Measurements from ENCODE around the gene GPR157.

GPR157 gene

DNA sequence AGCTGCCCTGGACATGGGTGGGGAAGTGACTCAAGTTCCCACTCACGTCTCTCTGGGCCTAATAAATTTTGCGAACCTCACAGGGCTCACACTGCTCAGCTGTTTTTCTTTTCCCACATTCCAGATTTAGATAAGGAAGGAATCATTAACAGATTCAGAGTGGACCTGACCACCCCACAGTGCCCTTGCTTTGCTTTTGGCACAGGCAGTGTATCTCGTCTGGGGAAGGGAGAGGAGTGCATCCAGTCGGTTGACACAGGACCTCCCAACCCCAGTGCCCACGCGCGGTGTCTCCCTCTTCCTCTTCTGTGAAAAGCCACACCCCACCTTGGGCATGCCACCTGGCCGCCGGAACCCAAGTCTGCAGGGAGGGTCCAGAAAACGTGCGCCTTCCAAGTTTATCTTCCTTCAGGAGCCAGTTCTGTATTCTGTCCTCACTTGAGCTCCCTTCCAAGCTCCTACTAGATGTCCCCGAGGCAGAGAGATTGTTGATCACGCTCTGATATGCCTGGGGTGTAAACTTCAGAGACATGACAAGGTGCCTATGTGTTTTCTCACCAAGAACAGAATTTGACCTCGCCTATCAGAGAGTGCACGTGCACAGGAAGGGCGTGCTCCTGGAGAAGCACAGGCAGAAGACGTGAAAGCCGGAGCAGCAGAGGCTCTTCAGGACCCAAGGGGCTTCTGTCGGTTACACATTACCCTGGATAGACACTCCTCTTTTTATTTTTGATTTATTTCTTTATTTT is 50.0 kb downstream of the GPR157 start:
- H3K4me3 ChIP-seq (ENCODE audit: insufficient read depth, low read depth, low read length, poor library complexity, severe bottlenecking): no peak overlapping the region
- DNase-seq: no peak
- H3K27ac ChIP-seq (ENCODE audit: insufficient read depth, low read length, poor library complexity, severe bottlenecking): no peak overlapping the region
- no peaks in the 10 kb centered on the region for H3K36me3 ChIP-seq (ENCODE audit: control insufficient read depth, insufficient read depth, low read length)
- peaks cover 2% of the 10 kb centered on the region for H3K27me3 ChIP-seq (replicated peaks; ENCODE audit: control insufficient read depth, insufficient read depth, low read length, poor library complexity, severe bottlenecking)
- peaks cover 7% of the 10 kb centered on the region for H3K4me1 ChIP-seq (ENCODE audit: control insufficient read depth, insufficient read depth, low read length, poor library complexity, severe bottlenecking)
- no peaks in the 10 kb centered on the region for H3K9me3 ChIP-seq (ENCODE audit: control insufficient read depth, low read length)

GRCh38 chr1:9078015-9078751 is 50.7 kb downstream of the GPR157 start:
- no peak for DNase-seq
- H3K9me3 ChIP-seq (ENCODE audit: control insufficient read depth, low read length): no peaks in the 10 kb centered on the region
- H3K27ac ChIP-seq (ENCODE audit: insufficient read depth, low read length, poor library complexity, severe bottlenecking): no peak overlapping the region
- H3K4me3 ChIP-seq (ENCODE audit: insufficient read depth, low read depth, low read length, poor library complexity, severe bottlenecking): no peak overlapping the region
- peaks cover 7% of the 10 kb centered on the region for H3K4me1 ChIP-seq (ENCODE audit: control insufficient read depth, insufficient read depth, low read length, poor library complexity, severe bottlenecking)
- H3K36me3 ChIP-seq (ENCODE audit: control insufficient read depth, insufficient read depth, low read length): no peaks in the 10 kb centered on the region
- H3K27me3 ChIP-seq (replicated peaks; ENCODE audit: control insufficient read depth, insufficient read depth, low read length, poor library complexity, severe bottlenecking): peaks cover 2% of the 10 kb centered on the region

GRCh38 chr1:9075022-9075421 is 53.9 kb downstream of the GPR157 start:
- no peak for DNase-seq
- Histone ChIP-seq H3K9me3 (ENCODE audit: control insufficient read depth, low read length) (no peaks in the 10 kb centered on the region), H3K36me3 (ENCODE audit: control insufficient read depth, insufficient read depth, low read length) (no peaks in the 10 kb centered on the region), H3K4me1 (ENCODE audit: control insufficient read depth, insufficient read depth, low read length, poor library complexity, severe bottlenecking) (peaks cover 7% of the 10 kb centered on the region), H3K27ac (ENCODE audit: insufficient read depth, low read length, poor library complexity, severe bottlenecking) (no peak overlapping the region), H3K4me3 (ENCODE audit: insufficient read depth, low read depth, low read length, poor library complexity, severe bottlenecking) (no peak overlapping the region), H3K27me3 (replicated peaks; ENCODE audit: control insufficient read depth, insufficient read depth, low read length, poor library complexity, severe bottlenecking) (peaks cover 2% of the 10 kb centered on the region)

DNA sequence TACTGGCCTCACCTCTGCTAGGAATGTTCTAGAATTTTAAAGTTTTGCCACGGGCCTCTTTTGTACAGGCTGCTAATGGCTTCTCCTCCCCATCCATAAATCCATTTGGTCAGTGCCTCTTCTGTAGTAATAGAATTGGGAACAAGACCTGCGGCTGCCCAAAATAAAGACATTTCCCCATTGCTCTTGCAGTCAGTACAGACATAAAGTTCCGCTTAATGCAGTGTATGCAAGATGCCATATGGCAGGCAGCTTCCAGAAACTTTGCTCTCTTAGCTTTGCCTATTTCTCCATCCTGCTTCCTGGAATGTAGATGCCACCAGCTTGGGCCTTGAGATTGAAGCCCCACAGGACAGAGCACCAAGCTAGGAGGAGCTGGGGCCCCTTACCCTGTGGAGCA is 55.8 kb downstream of the GPR157 start:
- peaks cover 2% of the 10 kb centered on the region for H3K4me1 ChIP-seq (ENCODE audit: control insufficient read depth, insufficient read depth, low read length, poor library complexity, severe bottlenecking)
- H3K27ac ChIP-seq (ENCODE audit: insufficient read depth, low read length, poor library complexity, severe bottlenecking): no peak overlapping the region
- no peaks in the 10 kb centered on the region for H3K27me3 ChIP-seq (replicated peaks; ENCODE audit: control insufficient read depth, insufficient read depth, low read length, poor library complexity, severe bottlenecking)
- no peaks in the 10 kb centered on the region for H3K36me3 ChIP-seq (ENCODE audit: control insufficient read depth, insufficient read depth, low read length)
- no peak for DNase-seq
- H3K4me3 ChIP-seq (ENCODE audit: insufficient read depth, low read depth, low read length, poor library complexity, severe bottlenecking): no peak overlapping the region
- no peaks in the 10 kb centered on the region for H3K9me3 ChIP-seq (ENCODE audit: control insufficient read depth, low read length)

- H3K4me3 ChIP-seq (ENCODE audit: insufficient read depth, low read depth, low read length, poor library complexity, severe bottlenecking): no peak overlapping the region
- H3K4me1 ChIP-seq (ENCODE audit: control insufficient read depth, insufficient read depth, low read length, poor library complexity, severe bottlenecking): no peaks in the 10 kb centered on the region
- H3K27ac ChIP-seq (ENCODE audit: insufficient read depth, low read length, poor library complexity, severe bottlenecking): no peak overlapping the region
Measured at GRCh38 chr1:9071554-9072235, 57.2 kb downstream of the GPR157 start.

DNA sequence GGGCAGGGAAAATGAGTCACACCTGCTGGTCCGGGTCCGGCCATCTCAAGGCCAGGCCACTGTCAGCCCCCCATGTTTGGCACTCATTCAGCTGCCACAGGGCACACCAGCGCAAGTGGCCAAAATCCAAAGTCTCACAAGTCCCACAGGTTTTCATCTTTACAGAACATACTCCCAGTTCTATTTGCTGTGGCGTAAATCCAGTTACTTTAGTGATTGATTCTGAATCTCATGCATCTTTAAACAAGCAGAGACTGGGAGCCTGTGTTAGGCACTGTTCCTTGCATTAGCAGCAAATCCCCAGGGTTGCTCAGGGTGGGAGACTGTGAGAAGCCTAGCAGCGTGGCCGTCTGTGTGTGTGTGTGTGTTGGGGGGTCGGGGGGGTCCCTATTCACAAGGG is 58.4 kb downstream of the GPR157 start:
- H3K9me3 ChIP-seq (ENCODE audit: control insufficient read depth, low read length): no peaks in the 10 kb centered on the region
- H3K4me3 ChIP-seq (ENCODE audit: insufficient read depth, low read depth, low read length, poor library complexity, severe bottlenecking): no peak overlapping the region
- no peaks in the 10 kb centered on the region for H3K4me1 ChIP-seq (ENCODE audit: control insufficient read depth, insufficient read depth, low read length, poor library complexity, severe bottlenecking)
- no peak overlapping the region for H3K27ac ChIP-seq (ENCODE audit: insufficient read depth, low read length, poor library complexity, severe bottlenecking)
- no peaks in the 10 kb centered on the region for H3K27me3 ChIP-seq (replicated peaks; ENCODE audit: control insufficient read depth, insufficient read depth, low read length, poor library complexity, severe bottlenecking)
- no peak for DNase-seq
- H3K36me3 ChIP-seq (ENCODE audit: control insufficient read depth, insufficient read depth, low read length): no peaks in the 10 kb centered on the region

More at GRCh38 chr1:9071554-9072235, 57.2 kb downstream of the GPR157 start:
- Histone ChIP-seq H3K9me3 (ENCODE audit: control insufficient read depth, low read length) (no peaks in the 10 kb centered on the region), H3K27me3 (replicated peaks; ENCODE audit: control insufficient read depth, insufficient read depth, low read length, poor library complexity, severe bottlenecking) (no peaks in the 10 kb centered on the region), H3K36me3 (ENCODE audit: control insufficient read depth, insufficient read depth, low read length) (no peaks in the 10 kb centered on the region)
- DNase-seq: no peak

DNA sequence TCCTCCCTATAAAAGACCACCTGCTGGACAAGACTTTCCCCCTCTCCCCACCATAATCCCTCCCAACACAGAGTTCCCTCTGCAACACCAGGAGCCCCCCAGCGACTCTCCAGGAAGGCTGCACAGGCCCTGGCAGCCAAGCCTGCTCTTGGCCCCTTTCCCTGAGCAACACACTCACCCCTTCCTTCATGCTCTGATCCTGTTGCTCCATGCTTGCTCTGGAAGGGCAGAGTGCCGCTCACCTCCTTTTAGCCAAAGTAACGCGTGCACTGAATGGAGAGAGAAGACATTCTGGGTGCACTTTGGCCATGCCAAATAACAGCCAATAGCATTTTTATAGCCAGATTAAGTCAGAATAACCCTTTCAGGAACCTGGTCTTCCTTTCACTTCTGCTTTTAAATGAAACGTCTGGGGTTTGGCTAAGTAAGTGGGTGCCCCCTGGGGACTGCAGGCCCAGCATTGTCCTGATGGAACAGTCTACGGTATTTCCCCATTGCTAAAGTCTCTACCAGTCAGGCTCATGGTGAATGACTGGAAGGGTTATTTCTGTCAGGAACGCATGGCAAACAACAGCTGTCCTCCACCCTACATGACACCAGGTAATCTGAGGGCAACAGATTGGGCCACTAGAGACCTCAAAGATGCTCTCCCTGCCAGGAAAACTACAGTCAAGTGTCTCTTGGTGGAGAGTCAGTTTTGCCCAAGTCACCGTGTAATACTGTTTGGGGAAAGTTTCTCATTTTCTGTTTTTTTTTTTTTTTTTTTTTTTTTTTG is 59.4 kb downstream of the GPR157 start, which contains the start of gene SLC2A5:
TSS of gene SLC2A5 (minus strand) at position 310 of the 775 bp plus-strand sequence. CDS start at position 211, 99 bp downstream.
- no peak within 1 kb of the TSS for H3K27ac ChIP-seq (ENCODE audit: insufficient read depth, low read length, poor library complexity, severe bottlenecking)
- no peak within 1 kb of the TSS for H3K4me3 ChIP-seq (ENCODE audit: insufficient read depth, low read depth, low read length, poor library complexity, severe bottlenecking)

GRCh38 chr1:9068981-9069325 is 59.9 kb downstream of the GPR157 start:
- no peak for DNase-seq
- Histone ChIP-seq H3K27ac (ENCODE audit: insufficient read depth, low read length, poor library complexity, severe bottlenecking) (no peak overlapping the region), H3K27me3 (replicated peaks; ENCODE audit: control insufficient read depth, insufficient read depth, low read length, poor library complexity, severe bottlenecking) (no peaks in the 10 kb centered on the region), H3K4me3 (ENCODE audit: insufficient read depth, low read depth, low read length, poor library complexity, severe bottlenecking) (no peak overlapping the region), H3K36me3 (ENCODE audit: control insufficient read depth, insufficient read depth, low read length) (no peaks in the 10 kb centered on the region), H3K9me3 (ENCODE audit: control insufficient read depth, low read length) (no peaks in the 10 kb centered on the region), H3K4me1 (ENCODE audit: control insufficient read depth, insufficient read depth, low read length, poor library complexity, severe bottlenecking) (no peaks in the 10 kb centered on the region)

More for the DNA sequence above, 59.4 kb downstream of the GPR157 start, which contains the start of gene SLC2A5:
- Histone ChIP-seq H3K36me3 (ENCODE audit: control insufficient read depth, insufficient read depth, low read length) (no peaks in the 10 kb centered on the region), H3K9me3 (ENCODE audit: control insufficient read depth, low read length) (no peaks in the 10 kb centered on the region), H3K27me3 (replicated peaks; ENCODE audit: control insufficient read depth, insufficient read depth, low read length, poor library complexity, severe bottlenecking) (no peaks in the 10 kb centered on the region), H3K4me1 (ENCODE audit: control insufficient read depth, insufficient read depth, low read length, poor library complexity, severe bottlenecking) (no peaks in the 10 kb centered on the region)
- no peak for DNase-seq

DNA sequence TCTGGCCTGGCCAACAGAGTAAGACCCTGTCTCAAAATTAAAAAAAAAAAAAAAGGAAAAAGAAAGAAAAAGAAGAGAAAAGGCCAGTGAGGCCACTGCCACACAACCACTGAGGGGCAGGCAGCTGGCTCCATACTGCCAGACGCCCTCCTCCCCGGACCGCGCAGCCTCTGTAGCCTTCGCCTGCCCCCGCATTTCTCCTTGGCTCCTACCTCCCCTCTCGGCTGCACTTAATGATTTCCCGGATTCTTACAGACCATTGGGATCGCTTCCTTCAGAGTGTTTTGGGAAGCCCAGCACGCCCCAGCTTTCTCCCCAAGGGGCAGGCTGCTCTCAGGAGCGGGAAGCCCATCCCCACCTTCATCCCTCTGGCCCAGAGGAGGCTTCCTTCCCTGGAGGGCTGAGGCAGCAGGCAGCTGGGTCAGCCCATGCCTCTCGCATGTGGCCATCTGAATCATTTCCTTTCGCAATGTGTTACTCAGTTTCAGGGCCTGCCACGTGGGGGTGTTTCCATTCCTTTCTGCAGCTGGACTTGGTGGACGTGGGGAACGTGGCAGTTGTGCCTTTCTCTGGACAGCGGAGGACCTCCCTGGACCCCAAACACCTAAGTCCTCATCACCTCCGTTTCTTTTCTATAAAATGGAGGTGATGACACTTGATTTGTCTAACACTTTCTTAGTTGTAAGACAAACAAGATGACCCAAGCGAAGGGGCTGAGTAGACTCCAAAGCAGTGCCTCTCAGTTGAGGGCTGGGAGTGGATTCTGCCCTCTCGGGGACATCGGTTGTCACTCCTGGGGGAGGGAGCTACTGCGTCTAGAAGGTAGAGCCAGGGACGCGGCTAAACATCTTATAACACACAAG is 61.7 kb downstream of the GPR157 start:
- Histone ChIP-seq H3K27me3 (replicated peaks; ENCODE audit: control insufficient read depth, insufficient read depth, low read length, poor library complexity, severe bottlenecking) (no peaks in the 10 kb centered on the region), H3K27ac (ENCODE audit: insufficient read depth, low read length, poor library complexity, severe bottlenecking) (no peak overlapping the region), H3K4me3 (ENCODE audit: insufficient read depth, low read depth, low read length, poor library complexity, severe bottlenecking) (no peak overlapping the region), H3K9me3 (ENCODE audit: control insufficient read depth, low read length) (no peaks in the 10 kb centered on the region), H3K4me1 (ENCODE audit: control insufficient read depth, insufficient read depth, low read length, poor library complexity, severe bottlenecking) (no peaks in the 10 kb centered on the region), H3K36me3 (ENCODE audit: control insufficient read depth, insufficient read depth, low read length) (no peaks in the 10 kb centered on the region)
- DNase-seq: no peak

Measured in effector memory CD4-positive, alpha-beta T cell (primary cell).